NCI-H1417 (cell line): ENCODE results near the gene LMO1.
A peak's percentile ranks its signal among the peaks of the same experiment; 100 is the strongest.

Experiments used
- DNase-seq, 3 experiments: peaks; one replicate each; lab custom pipeline; 2025; lab: John Stamatoyannopoulos, UW

LMO1 gene

GRCh38 chr11:8227156-8228152 is 36.2 kb downstream of the LMO1 start:
- DNase-seq: peak in 1 of 3 experiments; percentile 12

DNA sequence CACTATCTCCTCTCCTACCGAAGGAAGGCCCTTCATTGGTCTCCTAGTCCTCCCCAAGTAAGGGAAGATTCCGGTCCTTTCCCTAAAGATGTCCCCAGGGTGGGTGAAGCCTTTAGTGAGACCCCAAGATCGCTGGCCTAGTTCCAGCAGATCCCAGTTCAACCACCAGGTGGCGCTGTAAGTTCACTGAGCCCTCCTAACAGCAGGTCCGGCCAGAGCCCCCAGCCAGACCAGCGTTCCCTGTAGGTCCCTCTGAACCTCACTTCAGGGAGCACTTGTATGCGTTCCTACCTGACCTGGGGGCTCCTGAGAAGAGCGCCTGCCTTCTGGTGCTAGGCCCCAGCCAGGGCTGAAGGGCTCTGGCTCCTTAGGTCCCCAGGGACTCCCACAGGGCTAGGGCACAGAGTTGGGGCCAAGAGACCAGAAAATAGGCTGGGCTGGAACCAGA is 38.1 kb downstream of the LMO1 start:
- DNase-seq: peak; percentile 54 to 83 (median 65)

DNA sequence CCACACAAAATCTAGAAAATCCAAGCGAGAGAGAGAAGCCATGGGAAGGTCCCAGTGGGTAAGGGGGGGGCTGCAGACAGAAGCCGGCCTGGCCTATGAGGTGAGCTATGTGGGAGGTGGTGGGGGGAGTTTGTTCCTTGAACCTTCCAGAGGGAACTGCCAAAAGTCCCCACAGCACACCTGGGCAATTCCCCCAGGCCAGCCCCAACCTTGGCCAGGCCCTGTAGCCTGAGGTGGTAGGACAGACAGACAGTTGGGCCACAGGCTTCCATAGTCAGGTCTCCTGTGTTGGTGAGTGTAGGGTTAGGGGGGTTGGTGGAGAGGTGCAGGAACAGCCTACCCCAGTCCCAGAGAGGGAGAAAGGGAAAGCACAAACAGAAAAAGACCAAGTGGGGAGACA is 39.0 kb downstream of the LMO1 start:
- no peak for DNase-seq

DNA sequence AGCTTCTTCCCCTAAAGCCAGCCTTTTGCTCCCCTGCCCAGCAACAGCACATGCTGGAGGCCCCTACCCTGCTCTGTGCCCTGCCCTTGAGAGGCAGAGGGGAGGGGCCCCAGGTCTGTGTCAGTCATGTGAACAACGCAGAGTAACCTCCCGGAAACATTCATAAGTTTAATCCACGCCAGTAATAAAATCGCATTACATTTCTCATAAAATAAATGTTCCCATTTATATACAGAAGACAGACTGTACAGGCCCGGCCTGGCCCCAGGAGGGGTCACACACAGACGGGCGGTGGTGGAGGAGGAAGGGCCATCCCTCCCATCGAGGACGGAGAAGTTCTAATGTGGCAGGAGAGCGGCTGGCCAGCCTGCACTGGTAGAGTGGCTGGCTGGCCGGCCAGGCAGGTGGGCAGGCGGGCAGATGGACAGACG is 39.5 kb downstream of the LMO1 start:
- DNase-seq: no peak

- no peak for DNase-seq
These were observed 40.2 kb downstream of the LMO1 start for GRCh38 chr11:8223513-8223900.

DNA sequence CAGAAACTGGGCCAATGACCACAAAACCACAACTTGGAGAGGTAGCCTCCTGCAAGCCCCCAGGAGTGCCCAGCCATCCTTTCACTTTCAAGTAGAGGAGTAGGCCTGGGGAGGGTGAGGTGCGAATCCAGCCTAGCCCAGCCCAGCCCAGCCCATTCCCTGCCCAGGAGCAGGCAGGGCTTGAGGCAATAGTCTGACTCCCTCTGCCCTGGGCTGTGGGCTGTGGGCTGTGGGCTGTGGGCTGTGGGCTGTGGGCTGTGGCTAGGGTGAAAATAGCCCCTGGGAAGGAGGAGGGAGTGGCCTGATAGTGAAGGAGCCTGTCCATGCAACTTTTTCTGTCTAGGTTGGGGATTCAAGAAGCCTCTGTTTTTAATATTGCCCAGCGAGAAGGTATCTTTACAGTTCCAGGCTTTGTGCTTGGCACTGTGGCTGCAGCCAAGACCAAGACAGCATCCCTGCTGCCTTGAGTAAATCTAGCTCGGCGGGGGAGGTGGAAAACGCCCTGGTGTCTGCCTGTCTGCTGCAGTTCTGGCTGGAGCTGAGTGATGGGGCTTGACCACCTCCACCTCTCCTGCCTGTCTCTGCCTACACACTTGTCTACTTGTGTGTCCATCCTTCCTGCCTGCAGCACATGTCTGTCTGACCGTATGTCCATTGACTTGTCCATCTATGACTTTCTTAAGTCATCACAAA is 40.7 kb downstream of the LMO1 start:
- DNase-seq: no peak

GRCh38 chr11:8221917-8222495 is 41.7 kb downstream of the LMO1 start:
- peak in 1 of 3 experiments; percentile 39 for DNase-seq

DNA sequence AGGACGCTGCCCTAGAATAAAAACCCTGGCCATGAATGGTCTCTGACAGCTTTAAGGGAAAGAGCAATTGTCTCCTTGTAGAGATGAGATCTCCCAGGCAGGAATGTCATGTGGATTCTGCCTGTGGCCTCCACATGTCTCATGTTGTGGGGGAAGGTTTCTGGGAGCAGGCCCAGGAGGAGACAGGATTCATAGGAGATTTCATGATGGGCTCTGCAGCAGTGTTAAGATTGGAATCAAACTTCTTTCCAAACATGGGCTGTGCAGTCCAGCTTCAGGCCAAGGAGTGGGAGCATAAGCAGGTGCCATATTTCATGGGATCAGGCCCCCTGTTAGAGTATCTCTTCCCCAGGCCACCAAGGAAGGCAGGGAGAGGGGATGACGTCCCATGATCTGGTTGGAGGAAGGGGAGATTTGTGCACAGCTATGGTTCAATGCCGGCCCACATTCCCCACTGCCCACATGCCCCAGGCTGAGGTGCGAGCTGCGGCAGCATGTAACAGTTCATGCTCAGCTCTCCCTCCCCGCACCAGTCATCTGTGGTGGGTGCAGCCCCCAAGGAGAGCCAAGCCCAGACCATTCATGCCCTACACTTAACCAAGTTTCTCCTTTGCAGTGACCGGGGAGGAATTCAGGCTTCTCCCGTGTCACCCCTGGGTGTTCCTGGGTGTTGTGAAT is 42.5 kb downstream of the LMO1 start:
- DNase-seq: no peak

DNA sequence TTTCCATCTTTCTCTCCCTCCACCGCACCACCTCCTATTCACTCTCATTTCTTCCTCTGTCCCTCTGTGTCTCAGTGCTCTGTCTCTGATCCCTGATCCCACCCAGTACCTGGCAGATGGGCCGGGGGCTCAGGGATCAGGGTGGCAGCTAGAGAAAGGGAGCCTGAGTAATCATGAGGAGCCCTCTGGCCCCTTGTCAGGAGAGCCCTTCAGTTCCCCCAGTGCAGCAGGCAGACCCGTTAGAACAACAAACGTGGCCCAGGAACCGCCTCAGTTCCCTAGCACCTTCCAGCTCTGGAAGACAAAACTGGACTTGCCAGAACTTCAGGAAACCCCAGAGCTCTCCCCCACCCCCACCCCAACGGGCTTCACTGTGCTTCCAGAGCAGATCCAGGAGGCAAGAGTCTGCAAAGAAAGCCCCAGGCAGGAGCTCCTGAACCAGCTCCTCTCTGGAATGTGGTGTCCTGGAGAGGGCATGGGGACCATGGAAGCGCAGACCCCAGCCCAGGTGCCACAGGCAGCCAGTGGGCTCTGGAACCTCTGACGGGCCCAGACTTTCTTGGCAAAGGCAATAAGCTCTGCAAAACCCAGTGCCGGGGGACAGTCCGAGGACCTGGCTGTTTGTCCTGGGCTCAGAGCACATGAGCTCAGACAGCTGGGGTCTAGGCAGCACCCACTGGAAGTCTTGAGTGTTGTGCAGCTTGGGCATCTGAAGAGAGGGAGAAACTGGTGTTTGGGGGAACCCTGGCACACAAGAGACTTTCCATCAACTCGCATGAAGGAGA is 43.2 kb downstream of the LMO1 start:
- DNase-seq: no peak

- DNase-seq: peak; percentile 20 to 59 (median 24)
These were observed 44.2 kb downstream of the LMO1 start for GRCh38 chr11:8219257-8220021.

DNA sequence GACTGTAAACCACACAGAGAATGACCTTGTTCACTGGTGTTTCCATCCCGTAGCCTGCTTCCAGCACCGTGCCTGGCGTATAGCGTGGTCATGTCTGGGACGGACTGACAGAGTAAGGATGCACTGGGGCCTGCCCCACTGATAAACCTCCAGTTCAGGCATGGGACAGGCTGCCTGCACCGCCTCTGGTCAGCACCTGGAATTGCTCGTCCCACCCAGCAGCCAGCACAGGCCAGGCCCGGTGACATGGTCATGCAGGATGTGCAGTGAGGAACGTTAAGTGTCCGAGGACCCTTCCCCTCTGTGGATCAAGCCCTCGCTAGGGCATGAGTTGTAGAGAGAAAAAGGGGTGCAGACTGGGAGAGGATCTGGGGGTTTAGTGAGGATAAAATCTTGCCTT is 44.8 kb downstream of the LMO1 start:
- no peak for DNase-seq

DNA sequence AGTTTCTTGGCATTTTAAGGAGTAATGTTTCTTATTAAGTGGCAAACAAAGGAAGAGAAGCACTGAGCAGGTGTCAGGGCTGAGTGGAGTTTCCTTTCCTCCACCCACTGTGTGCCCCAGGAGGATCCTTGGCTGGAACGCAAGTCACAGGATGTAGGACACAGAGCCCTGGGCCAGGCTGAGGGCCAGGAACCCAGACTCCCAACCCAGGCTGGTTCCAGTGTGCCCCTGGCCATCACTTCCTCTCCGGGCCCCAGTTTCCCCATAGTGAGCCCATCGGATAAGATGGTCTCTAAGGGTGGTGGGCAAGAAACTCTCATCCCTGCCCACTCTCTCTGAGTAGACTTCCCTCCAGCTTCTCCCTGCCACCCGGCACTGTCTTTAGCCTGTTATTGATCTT is 45.3 kb downstream of the LMO1 start:
- DNase-seq: no peak

- DNase-seq: no peak
These were observed 45.8 kb downstream of the LMO1 start for GRCh38 chr11:8217926-8218325.

GRCh38 chr11:8217136-8217535 is 46.5 kb downstream of the LMO1 start:
- DNase-seq: no peak

- no peak for DNase-seq
These were observed 50.3 kb downstream of the LMO1 start for GRCh38 chr11:8213376-8213775.

DNA sequence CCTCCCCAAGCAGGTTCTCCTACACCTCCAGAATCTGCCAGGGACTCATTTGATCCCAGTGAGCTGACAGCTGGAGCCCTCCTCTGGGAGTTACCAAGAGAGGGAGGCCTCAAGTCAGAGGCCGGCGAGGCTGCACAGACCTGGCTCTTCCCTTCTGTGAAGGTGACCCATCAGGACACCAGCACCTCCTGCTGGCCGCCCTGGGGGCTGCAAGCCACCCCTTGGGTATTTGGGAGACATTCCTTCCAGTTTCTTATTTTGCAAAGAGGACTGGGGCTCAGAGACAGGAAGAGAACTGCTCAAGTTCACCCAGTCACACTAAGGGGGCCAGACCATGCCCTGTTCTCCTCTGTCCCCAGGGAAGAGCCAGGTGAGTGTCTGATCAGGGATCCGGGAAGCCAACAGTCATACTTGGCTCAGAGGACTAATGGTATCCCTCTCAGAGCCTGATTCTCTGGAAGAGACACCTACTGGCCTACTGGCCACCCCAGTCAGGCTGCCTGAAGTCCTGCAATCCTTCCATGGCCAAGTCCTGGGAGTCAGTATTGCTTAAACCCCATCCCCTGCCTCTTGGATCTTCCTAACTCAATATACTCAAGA is 54.4 kb downstream of the LMO1 start:
- DNase-seq: no peak

DNA sequence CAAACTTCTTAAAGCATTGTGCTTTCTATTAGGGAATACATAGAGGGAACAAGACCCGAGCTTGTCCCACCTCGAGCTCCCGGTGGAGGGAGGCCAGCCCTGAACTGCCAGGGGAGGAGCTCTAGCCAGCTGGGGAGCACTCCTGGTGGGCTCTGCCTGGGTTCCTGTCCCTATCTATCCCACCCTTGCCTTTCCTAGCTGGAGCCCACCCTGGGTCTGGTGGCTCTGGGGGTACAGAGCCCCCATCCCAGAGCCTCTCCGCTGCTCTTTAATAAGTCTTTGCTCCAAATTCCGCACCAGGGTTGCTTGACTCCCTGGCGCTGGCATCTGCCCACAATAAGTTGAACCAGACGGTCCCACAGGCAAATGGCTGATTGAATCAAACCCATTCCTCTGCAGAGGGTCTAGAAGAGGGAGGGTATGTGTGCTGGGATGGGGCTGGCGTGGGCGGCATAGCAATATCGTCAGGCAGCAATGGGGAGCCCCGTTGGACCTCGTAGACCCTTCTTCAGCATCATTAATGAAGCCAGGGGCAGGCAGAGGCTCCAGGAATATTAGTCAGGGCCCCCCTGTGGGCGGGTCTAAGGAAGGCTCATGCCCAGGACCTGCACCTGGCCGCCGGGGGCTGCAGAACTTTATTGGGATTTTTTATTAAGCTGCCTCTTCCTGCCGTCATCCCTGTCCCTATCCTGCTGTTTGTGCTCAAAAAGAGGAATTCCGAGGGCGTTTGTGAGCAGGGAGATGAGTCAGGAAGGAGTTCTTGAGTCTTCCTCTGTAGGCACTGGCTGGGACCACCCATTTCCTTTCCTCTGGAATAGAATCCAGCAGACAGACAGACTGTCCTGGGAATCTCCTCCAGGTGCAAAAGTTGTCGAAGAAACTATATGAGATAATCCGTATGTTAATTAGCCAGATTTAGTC is 56.3 kb downstream of the LMO1 start:
- DNase-seq: no peak

GRCh38 chr11:8206251-8207079 is 57.2 kb downstream of the LMO1 start:
- peak in 2 of 3 experiments; percentile 45 to 79 for DNase-seq
